Pons (tissue), 1 donor: ENCODE data around the gene PLAC8L1.
"Not testable (repeated sequence)": the region's sequence is repeated elsewhere in the genome, so short reads cannot be mapped to it uniquely, and the experiment has no call there.

Experiments
- DNase-seq: peaks from one replicate; pipeline ENCODE4 v3.0.0-alpha.2; 2016; ENCODE audit warnings: low spot score

Gene PLAC8L1, protein sequence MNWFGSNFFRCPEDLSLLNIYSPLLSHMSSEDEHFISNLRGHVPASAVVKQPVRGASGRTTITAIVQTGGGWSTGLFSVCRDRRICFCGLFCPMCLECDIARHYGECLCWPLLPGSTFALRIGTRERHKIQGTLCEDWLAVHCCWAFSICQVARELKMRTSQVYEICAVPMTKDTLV

DNA sequence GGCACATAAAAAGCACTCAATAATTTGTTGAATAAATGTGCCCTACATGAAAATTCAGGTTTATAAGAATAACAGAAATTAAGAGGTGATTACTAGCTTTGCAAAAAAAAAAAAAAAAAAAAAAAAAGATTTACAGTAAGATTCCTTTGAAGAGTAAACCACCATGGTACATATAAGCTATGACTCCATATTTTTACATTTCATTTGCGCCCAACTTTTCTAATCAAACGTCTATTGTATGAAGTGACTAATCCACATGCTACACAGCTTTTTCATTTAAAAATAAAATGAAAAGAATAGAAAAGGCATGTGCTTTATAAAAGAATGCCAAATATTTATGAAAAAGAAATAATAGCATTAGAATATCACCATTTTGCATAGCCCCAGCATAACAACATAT lies at the start of gene PLAC8L1:
Gene PLAC8L1 (minus strand): TSS at position 101 of the 400 bp plus-strand sequence. CDS start 1,266 bp downstream, outside the sequence.
- no peak for DNase-seq

DNA sequence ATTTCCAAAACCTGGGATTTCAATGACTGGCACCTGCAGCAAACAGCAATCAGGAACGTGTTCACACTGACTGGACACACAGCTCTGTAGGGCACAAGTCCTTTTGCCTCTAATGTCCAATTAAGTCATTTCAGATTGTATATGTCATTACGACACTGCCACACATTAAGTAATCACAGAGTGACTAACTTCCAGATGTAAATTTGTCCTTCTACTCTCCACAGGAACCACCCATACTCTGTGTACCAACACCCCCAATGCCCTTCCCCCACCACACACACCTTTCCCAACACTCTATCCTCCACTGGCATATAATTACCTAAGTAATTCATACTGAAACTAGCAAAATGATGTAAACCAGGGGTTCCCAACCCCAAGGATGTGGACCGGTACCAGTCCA lies 46.6 kb upstream of the PLAC8L1 start:
- no peak for DNase-seq

DNA sequence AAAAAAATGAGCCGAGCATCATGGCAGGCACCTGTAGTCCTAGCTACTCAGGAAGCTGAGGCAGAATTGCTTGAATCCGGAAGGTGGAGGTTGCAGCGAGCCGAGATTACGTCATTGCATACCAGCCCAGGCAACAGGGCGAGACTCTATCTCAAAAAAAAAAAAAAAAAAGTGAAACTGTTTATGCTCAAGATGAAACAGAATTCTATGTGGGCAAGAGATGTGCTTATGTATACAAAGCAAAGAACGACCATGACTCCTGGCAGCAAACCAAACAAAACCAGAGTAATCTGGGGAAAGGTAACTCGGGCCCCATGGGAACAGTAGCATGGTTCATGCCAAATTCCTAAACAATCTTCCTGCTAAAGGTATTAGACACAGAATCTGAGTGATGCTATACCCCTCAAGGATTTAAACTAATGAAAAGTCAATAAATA lies 32.6 kb upstream of the PLAC8L1 start:
- DNase-seq, result no peak

DNA sequence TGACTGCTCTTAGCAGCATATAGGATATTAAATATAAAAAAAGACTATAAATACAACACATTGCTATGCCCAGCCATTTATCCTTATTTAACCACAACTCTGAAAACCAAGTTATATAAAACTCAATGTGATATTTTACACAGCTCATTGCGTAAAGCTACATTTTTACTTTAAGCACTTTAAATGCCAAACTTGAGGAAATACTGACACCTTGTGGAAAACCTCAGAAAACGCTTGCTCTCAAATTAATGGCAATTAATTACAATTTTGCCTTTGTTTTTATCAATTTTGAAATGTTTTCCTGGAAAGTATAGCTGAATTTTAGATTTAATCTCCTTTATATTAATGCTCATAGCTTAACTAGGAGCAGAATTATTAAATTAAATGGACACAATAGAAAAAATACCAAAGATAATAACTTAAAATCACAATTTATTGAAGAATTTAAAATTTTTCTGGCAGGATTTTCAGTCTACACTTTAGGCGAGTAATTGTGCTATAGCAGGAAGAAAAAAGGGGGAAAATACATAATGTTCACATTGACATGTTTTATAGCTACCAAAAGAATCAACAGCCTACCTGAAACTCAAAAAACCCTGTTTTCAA lies 25.2 kb upstream of the PLAC8L1 start:
- peak; percentile 71 for DNase-seq

GRCh38 chr5:146126068-146126467 lies 20.7 kb upstream of the PLAC8L1 start:
- DNase-seq, result no peak

- DNase-seq, result no peak
Observed at GRCh38 chr5:146124580-146124979, 19.2 kb upstream of the PLAC8L1 start.

- DNase-seq, result not testable (repeated sequence)
Observed at GRCh38 chr5:146121451-146121850, 16.1 kb upstream of the PLAC8L1 start.

- no peak for DNase-seq
Observed at GRCh38 chr5:146118322-146118721, 12.9 kb upstream of the PLAC8L1 start.

GRCh38 chr5:146117216-146117615 lies 11.8 kb upstream of the PLAC8L1 start:
- DNase-seq, result not testable (repeated sequence)

GRCh38 chr5:146116361-146116760 lies 11.0 kb upstream of the PLAC8L1 start:
- no peak for DNase-seq

DNA sequence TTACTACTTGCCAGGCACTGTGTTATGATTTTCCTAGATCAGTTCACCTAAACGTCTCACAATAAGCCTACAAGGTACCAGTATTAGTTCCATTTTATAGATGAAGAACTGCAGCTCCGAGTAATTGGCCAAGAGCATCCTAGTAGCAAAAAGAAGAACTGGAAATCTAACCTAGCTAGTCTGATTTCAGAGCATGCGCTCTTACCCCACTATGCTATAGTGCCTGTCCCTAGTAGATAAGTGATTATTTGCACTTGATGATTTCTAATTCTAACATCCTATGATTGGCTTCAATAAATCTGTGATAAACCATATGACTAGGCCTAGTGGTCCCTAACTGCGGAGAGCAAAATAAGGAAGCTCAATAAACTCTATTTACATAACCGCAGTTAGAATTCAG lies 7.1 kb upstream of the PLAC8L1 start:
- DNase-seq, result no peak

DNA sequence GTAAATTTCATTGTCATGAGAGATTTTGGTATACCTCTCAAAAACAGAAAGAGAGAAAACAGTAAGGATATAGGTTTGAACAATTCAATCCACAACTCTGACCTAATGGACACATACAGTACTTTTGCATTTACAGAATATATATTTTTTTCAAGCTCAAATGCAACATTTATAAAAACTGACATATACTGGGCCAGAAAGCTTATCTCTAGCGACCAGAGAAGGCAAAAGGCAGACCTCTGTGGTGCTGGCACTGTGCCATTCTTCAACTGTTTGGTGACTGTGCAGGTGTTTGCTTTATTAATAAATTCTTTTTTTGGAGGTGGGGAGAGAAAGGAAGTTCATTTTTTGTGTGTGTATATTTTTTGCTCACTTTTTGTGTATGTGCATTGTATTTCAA lies 6.0 kb upstream of the PLAC8L1 start:
- no peak for DNase-seq

DNA sequence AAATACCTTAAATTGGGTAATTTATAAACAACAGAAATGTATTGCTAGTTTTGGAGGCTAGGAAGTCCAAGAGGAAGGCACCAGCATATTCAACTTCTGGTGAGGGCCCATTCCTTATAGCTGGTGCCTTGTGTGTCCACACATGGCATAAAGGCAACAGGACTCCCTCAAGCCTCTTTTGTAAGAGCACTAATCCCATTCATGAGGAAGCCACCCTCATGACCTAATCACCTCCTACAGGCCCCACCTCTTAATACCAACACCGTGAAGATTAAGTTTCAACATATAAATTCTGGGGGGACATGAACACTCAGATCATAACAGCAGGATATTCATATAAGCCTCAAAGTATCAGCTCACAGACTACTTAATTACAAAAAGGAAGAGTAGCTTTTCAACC lies 4.0 kb upstream of the PLAC8L1 start:
- no peak for DNase-seq

GRCh38 chr5:146108870-146109269 lies 3.5 kb upstream of the PLAC8L1 start:
- not testable (repeated sequence) for DNase-seq

GRCh38 chr5:146107901-146108300 lies 2.5 kb upstream of the PLAC8L1 start:
- DNase-seq, result no peak

DNA sequence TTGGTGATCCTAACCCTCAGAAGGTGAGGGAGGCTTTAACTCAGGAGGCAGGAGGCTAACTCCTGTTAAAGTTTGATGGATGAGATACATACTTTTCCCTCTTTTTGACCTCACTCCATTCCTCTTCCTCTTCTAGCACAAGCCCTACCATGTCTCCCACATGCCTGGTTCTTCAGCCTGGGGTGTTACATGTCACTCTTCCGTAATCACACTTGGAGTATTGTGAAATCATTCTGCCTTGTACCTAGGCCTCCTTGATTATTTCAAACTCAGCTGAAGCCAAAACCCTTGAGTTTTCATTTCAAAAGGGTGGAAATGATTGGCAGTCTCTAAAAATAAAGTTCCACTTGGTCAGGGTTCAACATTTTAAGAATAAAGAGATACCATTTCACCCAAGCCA lies 1.8 kb downstream of the PLAC8L1 start:
- no peak for DNase-seq

DNA sequence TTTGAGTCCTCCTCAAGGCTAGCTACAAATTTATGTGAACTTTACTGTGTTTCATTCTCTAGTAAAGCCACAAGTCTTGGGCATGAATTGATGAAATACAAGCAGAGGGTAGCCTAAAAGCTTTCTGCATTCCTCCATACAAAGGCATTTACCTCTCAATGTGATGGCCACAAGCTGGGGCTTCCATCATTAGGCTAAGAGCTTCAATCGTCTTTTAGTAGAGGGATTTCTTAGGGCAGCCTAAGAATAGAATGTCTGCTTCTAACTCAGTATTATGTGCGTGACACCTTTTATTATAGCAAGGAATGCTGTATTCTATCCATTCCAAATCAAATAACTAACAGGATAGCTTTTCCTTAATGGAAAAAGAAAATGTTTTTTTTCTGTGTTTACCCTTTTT lies 3.7 kb downstream of the PLAC8L1 start:
- no peak for DNase-seq

DNA sequence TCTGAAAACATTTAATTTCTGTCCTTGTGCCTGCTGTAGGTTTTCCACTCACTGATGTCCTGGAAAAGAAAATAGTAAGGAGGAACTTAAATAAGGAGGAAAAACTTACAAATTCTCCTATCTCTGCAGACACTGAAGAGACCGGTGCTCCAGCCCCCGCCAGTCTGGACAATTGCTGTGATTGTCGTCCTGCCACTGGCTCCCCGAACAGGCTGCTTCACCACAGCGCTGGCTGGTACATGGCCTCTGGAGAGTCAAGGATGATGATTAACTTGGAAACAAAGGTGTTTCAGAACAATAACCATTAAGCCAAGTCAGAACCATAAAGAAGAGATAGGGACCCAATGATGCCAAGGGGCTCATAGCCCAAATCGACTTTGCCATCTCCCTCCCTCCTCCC lies 7.3 kb downstream of the PLAC8L1 start:
- peak; percentile 81 for DNase-seq

DNA sequence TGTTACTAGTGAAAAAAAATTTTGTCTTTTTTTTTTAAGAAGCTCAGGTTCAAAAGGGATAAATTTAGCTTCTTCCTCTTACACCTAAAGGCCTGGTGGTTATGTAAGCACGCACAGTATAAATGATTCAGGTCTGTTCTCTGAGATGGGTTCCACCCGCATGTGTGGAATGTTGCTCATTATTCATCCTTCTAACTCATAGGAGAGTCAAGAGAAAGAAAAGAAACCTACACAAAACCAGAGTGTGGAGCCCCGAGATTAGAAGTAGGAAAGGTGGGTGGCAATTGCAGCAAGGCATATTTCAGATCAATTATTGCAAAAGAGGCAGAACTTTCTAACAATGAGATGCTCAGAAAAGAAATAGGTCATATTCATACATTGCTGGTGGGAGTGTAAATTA lies 13.5 kb downstream of the PLAC8L1 start:
- DNase-seq, result no peak

DNA sequence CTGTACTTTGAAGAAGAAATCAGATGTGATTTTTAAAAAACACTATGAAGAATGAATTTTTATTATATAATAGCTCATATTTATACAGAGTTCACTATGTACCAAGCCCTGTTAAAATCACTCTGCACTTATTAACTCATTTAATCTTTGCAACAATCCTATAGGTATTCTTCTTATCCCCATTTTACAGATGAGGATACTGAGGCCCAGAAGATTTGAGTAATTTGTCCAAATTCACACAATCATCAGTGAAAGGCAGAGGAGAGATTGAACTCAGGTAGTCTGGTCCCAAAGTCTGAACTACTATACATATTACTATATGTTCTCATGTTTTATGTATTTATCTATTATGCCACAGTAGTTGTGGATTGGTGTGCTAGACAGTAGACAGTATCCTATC lies 16.1 kb downstream of the PLAC8L1 start:
- no peak for DNase-seq

DNA sequence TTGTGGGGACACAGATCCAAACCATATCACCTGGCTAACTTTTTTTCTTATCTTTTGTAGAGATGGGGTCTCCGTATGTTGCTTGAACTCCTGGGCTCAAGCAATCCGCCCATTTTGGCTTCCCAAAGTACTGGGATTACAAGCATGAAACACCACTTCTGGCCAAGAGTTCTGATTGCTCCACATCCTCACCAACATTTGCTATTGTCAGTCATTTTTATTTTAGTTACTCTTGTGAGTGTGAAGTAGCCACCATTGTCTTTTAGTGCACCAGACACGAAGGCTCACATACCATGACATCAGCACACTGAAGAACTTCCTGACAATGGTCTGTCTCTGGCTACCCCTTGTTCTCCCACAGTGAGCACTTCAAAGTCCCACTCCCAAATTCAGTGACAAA lies 17.3 kb downstream of the PLAC8L1 start:
- no peak for DNase-seq

- no peak for DNase-seq
Observed at GRCh38 chr5:146084376-146084775, 21.0 kb downstream of the PLAC8L1 start.

DNA sequence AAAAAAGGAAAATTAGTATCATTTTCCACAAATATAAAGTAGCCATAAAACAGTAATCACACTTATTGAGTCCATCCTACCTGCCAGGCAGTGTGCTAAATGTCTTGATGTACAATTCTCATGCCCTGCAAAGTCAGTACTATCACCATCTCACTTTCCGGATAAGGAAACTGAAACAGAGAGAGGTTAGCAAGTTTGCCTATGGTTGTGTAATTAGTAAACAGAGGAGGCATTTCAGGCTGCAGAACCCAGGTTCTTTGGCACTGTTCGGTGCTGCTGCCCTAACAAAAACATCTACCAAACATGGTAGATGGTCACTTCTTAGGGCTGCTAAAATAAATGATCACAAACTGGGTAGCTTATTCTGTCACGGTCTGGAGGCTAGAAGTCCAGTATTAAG lies 22.6 kb downstream of the PLAC8L1 start:
- no peak for DNase-seq

DNA sequence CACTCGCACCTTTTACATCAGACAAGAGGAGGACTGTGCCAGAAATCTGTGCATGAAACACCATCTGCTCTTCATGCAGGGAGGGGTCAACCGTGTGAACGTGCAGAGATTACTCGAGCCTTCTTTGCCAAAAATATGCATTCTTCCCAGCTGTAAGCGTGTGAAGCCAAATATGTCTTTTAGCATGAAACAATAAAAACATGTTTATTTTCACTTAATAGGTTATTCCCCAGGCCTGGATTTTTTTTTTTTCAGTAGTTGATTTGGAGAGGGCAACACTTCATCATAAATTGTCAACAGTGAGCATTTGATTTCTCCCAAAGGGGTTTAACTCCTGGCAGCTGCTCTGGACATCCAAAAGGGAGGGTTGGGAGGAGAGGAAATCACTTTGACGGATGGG lies 23.8 kb downstream of the PLAC8L1 start:
- no peak for DNase-seq
